Activated CD4-positive, alpha-beta memory T cell treated with anti-CD3 and anti-CD28 coated beads, Interleukin-2, amount 10 ng/mL, durations not matched to agents 7 days and 5 days (primary cell): ENCODE data around the gene ARPP21. TPM values are rescaled to one million over a fixed set of nuclear protein-coding genes. Genes with fewer than 3 reads are reported as not detected.
"Not testable (repeated sequence)": the region's sequence is repeated elsewhere in the genome, so short reads cannot be mapped to it uniquely, and the experiment has no call there.

Source experiments
- CTCF ChIA-PET: fragments of 350-600 bp; sonication (Branson Sonifier 250); formaldehyde crosslinking; loops from one replicate; lab custom pipeline; 2021; ENCODE audit warnings: antibody characterized with exemption, inconsistent platforms; lab: Charles Lee
- POLR2A ChIA-PET: fragments of 350-600 bp; sonication (Branson Sonifier 250); formaldehyde crosslinking; loops from one replicate; lab custom pipeline; 2021; ENCODE audit warnings: antibody characterized with exemption; lab: Charles Lee
- DNase-seq: peaks from one replicate; pipeline ENCODE4 v3.0.0-alpha.2; 2020
- H3K27ac Mint-ChIP-seq: one replicate; pipeline ENCODE4 v1.8.0; 2021; ENCODE audit warnings: mild to moderate bottlenecking, mixed read lengths
- H3K27me3 Mint-ChIP-seq: one replicate; pipeline ENCODE4 v1.8.0; 2021; ENCODE audit warnings: mixed read lengths
- H3K36me3 Mint-ChIP-seq: one replicate; pipeline ENCODE4 v1.8.0; 2021; ENCODE audit warnings: low read depth, mixed read lengths
- H3K4me1 Mint-ChIP-seq: one replicate; pipeline ENCODE4 v1.8.0; 2021; ENCODE audit warnings: mixed read lengths
- H3K4me3 Mint-ChIP-seq: one replicate; pipeline ENCODE4 v1.8.0; 2021; ENCODE audit warnings: mild to moderate bottlenecking, mixed read lengths
- H3K9me3 Mint-ChIP-seq: one replicate; pipeline ENCODE4 v1.8.0; 2021; ENCODE audit warnings: mixed read lengths
- total RNA-seq, 2 experiments: library from RNA; stranded (reverse); gene quantifications; one replicate each; pipeline ENCODE4 v1.2.3, GENCODE V29; 2021

Gene ARPP21
- not detected for total RNA-seq

- peaks cover 27% of the 10 kb centered on the region for H3K27me3 Mint-ChIP-seq
- no peak within 1 kb of the TSS for H3K27ac Mint-ChIP-seq
- no peaks in the 10 kb centered on the region for H3K9me3 Mint-ChIP-seq
- no peak for DNase-seq
- H3K4me3 Mint-ChIP-seq: no peak within 1 kb of the TSS
- no peaks in the 10 kb centered on the region for H3K36me3 Mint-ChIP-seq
- peaks cover 4% of the 10 kb centered on the region for H3K4me1 Mint-ChIP-seq
- ChIA-PET CTCF (no interaction called here), POLR2A (no interaction called here)
Measured at GRCh38 chr3:35639254-35640186, at the start of gene ARPP21. Gene ARPP21, plus strand, starts transcription at chr3:35639525. Its CDS starts 42,227 bp downstream, at chr3:35681752.

- Mint-ChIP-seq H3K27ac (no peak overlapping the region), H3K36me3 (no peaks in the 10 kb centered on the region), H3K4me3 (no peak overlapping the region), H3K9me3 (peaks cover 5% of the 10 kb centered on the region), H3K4me1 (no peaks in the 10 kb centered on the region), H3K27me3 (no peaks in the 10 kb centered on the region)
- ChIA-PET CTCF (no interaction called here), POLR2A (no interaction called here)
- no peak for DNase-seq
Measured at GRCh38 chr3:35592589-35593295, 46.6 kb upstream of the ARPP21 start.

GRCh38 chr3:35594739-35595138 is 44.6 kb upstream of the ARPP21 start:
- no peak for DNase-seq
- Mint-ChIP-seq H3K27ac (no peak overlapping the region), H3K9me3 (no peaks in the 10 kb centered on the region), H3K27me3 (no peaks in the 10 kb centered on the region), H3K4me3 (no peak overlapping the region), H3K36me3 (no peaks in the 10 kb centered on the region), H3K4me1 (no peaks in the 10 kb centered on the region)
- CTCF ChIA-PET: no interaction called here
- POLR2A ChIA-PET: no interaction called here

GRCh38 chr3:35596335-35596995 is 42.9 kb upstream of the ARPP21 start:
- H3K27me3 Mint-ChIP-seq: no peaks in the 10 kb centered on the region

GRCh38 chr3:35597490-35597889 is 41.8 kb upstream of the ARPP21 start:
- Mint-ChIP-seq H3K4me1 (no peaks in the 10 kb centered on the region), H3K36me3 (no peaks in the 10 kb centered on the region), H3K4me3 (no peak overlapping the region), H3K27ac (no peak overlapping the region), H3K9me3 (no peaks in the 10 kb centered on the region), H3K27me3 (no peaks in the 10 kb centered on the region)
- ChIA-PET POLR2A (no interaction called here), CTCF (no interaction called here)
- no peak for DNase-seq

More at GRCh38 chr3:35596335-35596995, 42.9 kb upstream of the ARPP21 start:
- DNase-seq: no peak
- H3K4me1 Mint-ChIP-seq: no peaks in the 10 kb centered on the region
- POLR2A ChIA-PET: no interaction called here
- no peaks in the 10 kb centered on the region for H3K9me3 Mint-ChIP-seq
- H3K36me3 Mint-ChIP-seq: no peaks in the 10 kb centered on the region
- CTCF ChIA-PET: no interaction called here
- no peak overlapping the region for H3K4me3 Mint-ChIP-seq
- H3K27ac Mint-ChIP-seq: no peak overlapping the region

- no peaks in the 10 kb centered on the region for H3K36me3 Mint-ChIP-seq
- no peaks in the 10 kb centered on the region for H3K4me1 Mint-ChIP-seq
- no peaks in the 10 kb centered on the region for H3K27me3 Mint-ChIP-seq
- H3K4me3 Mint-ChIP-seq: no peak overlapping the region
- CTCF ChIA-PET: no interaction called here
- POLR2A ChIA-PET: no interaction called here
- peaks cover 5% of the 10 kb centered on the region for H3K9me3 Mint-ChIP-seq
- H3K27ac Mint-ChIP-seq: no peak overlapping the region
- DNase-seq: no peak
Measured at GRCh38 chr3:35598804-35599203, 40.5 kb upstream of the ARPP21 start.

GRCh38 chr3:35601959-35602358 is 37.4 kb upstream of the ARPP21 start:
- Mint-ChIP-seq H3K36me3 (no peaks in the 10 kb centered on the region), H3K27ac (no peak overlapping the region), H3K4me3 (no peak overlapping the region), H3K9me3 (peaks cover 8% of the 10 kb centered on the region), H3K4me1 (no peaks in the 10 kb centered on the region), H3K27me3 (no peaks in the 10 kb centered on the region)
- no peak for DNase-seq
- ChIA-PET POLR2A (no interaction called here), CTCF (no interaction called here)

GRCh38 chr3:35602395-35602936 is 36.9 kb upstream of the ARPP21 start:
- DNase-seq: no peak
- POLR2A ChIA-PET: no interaction called here
- Mint-ChIP-seq H3K4me1 (no peaks in the 10 kb centered on the region), H3K27me3 (no peaks in the 10 kb centered on the region), H3K27ac (no peak overlapping the region), H3K4me3 (no peak overlapping the region), H3K36me3 (no peaks in the 10 kb centered on the region), H3K9me3 (peaks cover 8% of the 10 kb centered on the region)
- CTCF ChIA-PET: no interaction called here

GRCh38 chr3:35616346-35616745 is 23.0 kb upstream of the ARPP21 start:
- DNase-seq: no peak
- no peaks in the 10 kb centered on the region for H3K36me3 Mint-ChIP-seq
- no peak overlapping the region for H3K27ac Mint-ChIP-seq
- ChIA-PET POLR2A (no interaction called here), CTCF (no interaction called here)
- H3K4me3 Mint-ChIP-seq: no peak overlapping the region
- no peaks in the 10 kb centered on the region for H3K27me3 Mint-ChIP-seq
- H3K9me3 Mint-ChIP-seq: no peaks in the 10 kb centered on the region
- no peaks in the 10 kb centered on the region for H3K4me1 Mint-ChIP-seq

GRCh38 chr3:35617370-35617769 is 22.0 kb upstream of the ARPP21 start:
- no peaks in the 10 kb centered on the region for H3K27me3 Mint-ChIP-seq
- H3K4me1 Mint-ChIP-seq: no peaks in the 10 kb centered on the region
- no peak for DNase-seq
- POLR2A ChIA-PET: no interaction called here
- no peak overlapping the region for H3K4me3 Mint-ChIP-seq
- no peak overlapping the region for H3K27ac Mint-ChIP-seq
- H3K9me3 Mint-ChIP-seq: no peaks in the 10 kb centered on the region
- CTCF ChIA-PET: no interaction called here
- H3K36me3 Mint-ChIP-seq: no peaks in the 10 kb centered on the region

- POLR2A ChIA-PET, H3K36me3 Mint-ChIP-seq, H3K9me3 Mint-ChIP-seq, H3K27me3 Mint-ChIP-seq, H3K4me1 Mint-ChIP-seq, H3K27ac Mint-ChIP-seq, DNase-seq, H3K4me3 Mint-ChIP-seq, CTCF ChIA-PET: not testable (repeated sequence)
Measured at GRCh38 chr3:35620238-35620637, 19.1 kb upstream of the ARPP21 start.

GRCh38 chr3:35624698-35625097 is 14.6 kb upstream of the ARPP21 start:
- Mint-ChIP-seq H3K27me3 (no peaks in the 10 kb centered on the region), H3K9me3 (no peaks in the 10 kb centered on the region), H3K4me3 (no peak overlapping the region), H3K4me1 (no peaks in the 10 kb centered on the region), H3K27ac (no peak overlapping the region), H3K36me3 (no peaks in the 10 kb centered on the region)
- no peak for DNase-seq
- CTCF ChIA-PET: no interaction called here
- POLR2A ChIA-PET: no interaction called here
